SU-DHL-6 (cell line): Measurements from ENCODE around the gene LTBP4.

Source experiments
- H2AFZ ChIP-seq: fragments of 200-600 bp; sonication (generic); 2 replicates; pipeline ENCODE4 v1.6.1; 2014; ENCODE audit warnings: low read depth, mild to moderate bottlenecking, moderate library complexity, mixed read lengths, antibody characterized with exemption, low read length; ENCODE audit not compliant: severe bottlenecking
- H3F3A ChIP-seq: fragments of 200-600 bp; shearing (Covaris generic); 2 replicates; pipeline ENCODE4 v1.6.0; 2016; ENCODE audit warnings: antibody characterized with exemption, mild to moderate bottlenecking; ENCODE audit not compliant: insufficient read depth
- H3K27ac ChIP-seq: fragments of 200-600 bp; sonication (generic); 2 replicates; pipeline ENCODE4 v1.5.1; 2016; ENCODE audit warnings: low read depth, mild to moderate bottlenecking, low read length, moderate library complexity, mixed read lengths
- H3K27me3 ChIP-seq: fragments of 200-600 bp; sonication (generic), shearing (Covaris generic); 2 replicates; pipeline ENCODE4 v1.6.0; 2014; ENCODE audit warnings: mild to moderate bottlenecking, low read length
- H3K36me3 ChIP-seq: fragments of 200-600 bp; sonication (generic); 2 replicates; pipeline ENCODE4 v1.6.1; 2014; ENCODE audit warnings: mild to moderate bottlenecking, low read length, mixed read lengths
- H3K4me2 ChIP-seq: fragments of 300-600, 200-600 bp; shearing (Covaris generic), sonication (generic); 2 replicates; pipeline ENCODE4 v1.6.0; 2014; ENCODE audit warnings: low read length, low read depth, mild to moderate bottlenecking; ENCODE audit not compliant: poor library complexity, severe bottlenecking
- H3K4me3 ChIP-seq: fragments of 200-600 bp; sonication (generic); 2 replicates; pipeline ENCODE4 v1.5.1; 2014; ENCODE audit warnings: antibody characterized with exemption, low read length, mild to moderate bottlenecking, mixed read lengths; ENCODE audit not compliant: insufficient read depth, poor library complexity, severe bottlenecking
- H3K79me2 ChIP-seq: fragments of 200-600 bp; sonication (generic); 2 replicates; pipeline ENCODE4 v1.6.1; 2014; ENCODE audit warnings: mild to moderate bottlenecking, low read length, moderate library complexity; ENCODE audit not compliant: insufficient read depth
- H3K9ac ChIP-seq: fragments of 200-600 bp; sonication (generic); 2 replicates; pipeline ENCODE4 v1.7.0; 2014; ENCODE audit warnings: mild to moderate bottlenecking, low read length
- H3K9me2 ChIP-seq: fragments of 200-600 bp; sonication (generic); replicated peaks from 2 replicates; pipeline ENCODE4 v1.6.1; 2014; ENCODE audit warnings: low read length; ENCODE audit not compliant: insufficient read depth
- H3K9me3 ChIP-seq: fragments of 200-600 bp; sonication (generic); 2 replicates; pipeline ENCODE4 v1.6.1; 2014; ENCODE audit warnings: low read length, mixed read lengths; ENCODE audit not compliant: insufficient read depth
- H4K20me1 ChIP-seq: fragments of 200-600 bp; sonication (generic); 2 replicates; pipeline ENCODE4 v1.6.1; 2014; ENCODE audit warnings: low read depth, mild to moderate bottlenecking, antibody characterized with exemption, low read length, moderate library complexity, mixed read lengths
- CTCF ChIP-seq: fragments of 200-600 bp; sonication (generic); IDR thresholded peaks from one replicate; pipeline ENCODE4 v1.5.1; 2017; ENCODE audit warnings: antibody characterized with exemption, mild to moderate bottlenecking, low read length, moderate library complexity; ENCODE audit not compliant: insufficient read depth, poor library complexity, severe bottlenecking
- EZH2phosphoT487 ChIP-seq: fragments of 200-600 bp; sonication (generic), shearing (Covaris generic); conservative IDR thresholded peaks from 2 replicates; pipeline ENCODE4 v1.6.1; 2018; ENCODE audit warnings: mild to moderate bottlenecking, antibody characterized with exemption, low read length, moderate library complexity, mixed read lengths

Gene LTBP4

GRCh38 chr19:40626918-40627317, 25.7 kb downstream of the LTBP4 start:
- Histone ChIP-seq H3K9me2 (no peaks in the 10 kb centered on the region), H3K27me3 (no peaks in the 10 kb centered on the region), H3K27ac (no peak overlapping the region), H3F3A (no peaks in the 10 kb centered on the region), H3K9me3 (no peaks in the 10 kb centered on the region), H2AFZ (no peak overlapping the region), H4K20me1 (no peaks in the 10 kb centered on the region), H3K4me2 (no peak overlapping the region), H3K79me2 (no peaks in the 10 kb centered on the region), H3K9ac (no peak overlapping the region), H3K4me3 (no peak overlapping the region), H3K36me3 (no peaks in the 10 kb centered on the region)
- TF ChIP-seq EZH2phosphoT487 (no peak), CTCF (no peak)

GRCh38 chr19:40627486-40628279, 26.5 kb downstream of the LTBP4 start:
- no peak overlapping the region for H3K9ac ChIP-seq
- H3K9me3 ChIP-seq = no peaks in the 10 kb centered on the region
- H3K4me2 ChIP-seq = no peak overlapping the region
- no peak overlapping the region for H2AFZ ChIP-seq
- no peak overlapping the region for H3K27ac ChIP-seq
- H3K79me2 ChIP-seq = no peaks in the 10 kb centered on the region
- no peak for TF ChIP-seq EZH2phosphoT487
- TF ChIP-seq CTCF = no peak
- no peaks in the 10 kb centered on the region for H3K36me3 ChIP-seq
- no peaks in the 10 kb centered on the region for H3F3A ChIP-seq
- H3K27me3 ChIP-seq = no peaks in the 10 kb centered on the region
- H3K4me3 ChIP-seq = no peak overlapping the region
- H3K9me2 ChIP-seq = no peaks in the 10 kb centered on the region
- H4K20me1 ChIP-seq = no peaks in the 10 kb centered on the region

- Histone ChIP-seq H3K9me2 (no peaks in the 10 kb centered on the region), H3K9me3 (no peaks in the 10 kb centered on the region), H3F3A (no peaks in the 10 kb centered on the region)
These were observed 28.2 kb downstream of the LTBP4 start for GRCh38 chr19:40629346-40629745.

GRCh38 chr19:40630571-40631160, 29.5 kb downstream of the LTBP4 start:
- Histone ChIP-seq H3K9me3 (no peaks in the 10 kb centered on the region), H3K27ac (no peak overlapping the region), H3K36me3 (no peaks in the 10 kb centered on the region), H3K9me2 (no peaks in the 10 kb centered on the region), H3K9ac (no peak overlapping the region), H3K4me2 (no peak overlapping the region), H3K27me3 (no peaks in the 10 kb centered on the region), H3K79me2 (no peaks in the 10 kb centered on the region), H4K20me1 (no peaks in the 10 kb centered on the region), H3K4me3 (no peak overlapping the region), H3F3A (no peaks in the 10 kb centered on the region), H2AFZ (no peak overlapping the region)
- TF ChIP-seq EZH2phosphoT487 (no peak), CTCF (no peak)

More at GRCh38 chr19:40629346-40629745, 28.2 kb downstream of the LTBP4 start:
- no peaks in the 10 kb centered on the region for H3K36me3 ChIP-seq
- H4K20me1 ChIP-seq = no peaks in the 10 kb centered on the region
- H3K9ac ChIP-seq = no peak overlapping the region
- no peak overlapping the region for H3K4me2 ChIP-seq
- H3K27ac ChIP-seq = no peak overlapping the region
- H3K79me2 ChIP-seq = no peaks in the 10 kb centered on the region
- H2AFZ ChIP-seq = no peak overlapping the region
- no peaks in the 10 kb centered on the region for H3K27me3 ChIP-seq
- TF ChIP-seq EZH2phosphoT487 = no peak
- H3K4me3 ChIP-seq = no peak overlapping the region
